Central memory CD8-positive, alpha-beta T cell (primary cell): ENCODE measurements around the gene CNIH2.
"Not testable (repeated sequence)": the region's sequence is repeated elsewhere in the genome, so short reads cannot be mapped to it uniquely, and the experiment has no call there.

ENCODE experiments used
- ATAC-seq: fragments of 150-1000 bp; cut with Tn5 transposase; replicated peaks from 2 replicates; pipeline ENCODE4 v1.10.0; 2022; ENCODE audit warnings: mild to moderate bottlenecking, moderate FRiP score, moderate number of reproducible peaks; ENCODE audit not compliant: poor library complexity, severe bottlenecking; ENCODE audit errors: extremely low read depth
- DNase-seq, 2 donors: peaks; one replicate each; pipeline ENCODE4 v3.0.0; 2021; ENCODE audit warnings: low spot score in 2 of 2
- H3K27ac Mint-ChIP-seq: one replicate; pipeline ENCODE4 v1.8.0; 2022; ENCODE audit warnings: low read depth, mild to moderate bottlenecking, moderate library complexity, mixed read lengths
- H3K27me3 Mint-ChIP-seq: one replicate; pipeline ENCODE4 v1.8.0; 2022; ENCODE audit warnings: mixed read lengths
- H3K36me3 Mint-ChIP-seq: one replicate; pipeline ENCODE4 v1.8.0; 2022; ENCODE audit warnings: mild to moderate bottlenecking, moderate library complexity, mixed read lengths; ENCODE audit not compliant: insufficient read depth
- H3K4me1 Mint-ChIP-seq: one replicate; pipeline ENCODE4 v1.8.0; 2022; ENCODE audit warnings: mixed read lengths
- H3K4me3 Mint-ChIP-seq: one replicate; pipeline ENCODE4 v1.8.0; 2022; ENCODE audit warnings: mild to moderate bottlenecking, moderate library complexity, mixed read lengths
- H3K9me3 Mint-ChIP-seq: one replicate; pipeline ENCODE4 v1.8.0; 2022; ENCODE audit warnings: mixed read lengths

The CNIH2 gene

GRCh38 chr11:66310803-66311440, 32.9 kb downstream of the CNIH2 start:
- ATAC-seq, result not testable (repeated sequence)

GRCh38 chr11:66311470-66311964, 33.5 kb downstream of the CNIH2 start:
- Mint-ChIP-seq H3K9me3 (no peaks in the 10 kb centered on the region), H3K4me1 (peaks cover 28% of the 10 kb centered on the region), H3K36me3 (peaks cover 17% of the 10 kb centered on the region), H3K27me3 (no peaks in the 10 kb centered on the region), H3K27ac (peak overlapping the region; percentile 85), H3K4me3 (peak overlapping the region; percentile 79)
- DNase-seq (no peak), ATAC-seq (peak; percentile 31)

More at GRCh38 chr11:66310803-66311440, 32.9 kb downstream of the CNIH2 start:
- Mint-ChIP-seq H3K4me1 (peaks cover 26% of the 10 kb centered on the region), H3K36me3 (peaks cover 14% of the 10 kb centered on the region)
- H3K27ac Mint-ChIP-seq, H3K4me3 Mint-ChIP-seq, DNase-seq, H3K27me3 Mint-ChIP-seq, H3K9me3 Mint-ChIP-seq: not testable (repeated sequence)

- no peaks in the 10 kb centered on the region for H3K9me3 Mint-ChIP-seq
- H3K27ac Mint-ChIP-seq, result peak overlapping the region; percentile 85
- H3K4me3 Mint-ChIP-seq, result peak overlapping the region; percentile 79
- H3K27me3 Mint-ChIP-seq, result no peaks in the 10 kb centered on the region
- ATAC-seq (peak; percentile 73), DNase-seq (peak; percentile 99)
- H3K4me1 Mint-ChIP-seq, result peaks cover 28% of the 10 kb centered on the region
- peaks cover 17% of the 10 kb centered on the region for H3K36me3 Mint-ChIP-seq
Observed at GRCh38 chr11:66311965-66312548, 34.1 kb downstream of the CNIH2 start.

- Mint-ChIP-seq H3K4me1 (peaks cover 34% of the 10 kb centered on the region), H3K4me3 (peak overlapping the region; percentile 79), H3K27ac (peak overlapping the region; percentile 85), H3K27me3 (no peaks in the 10 kb centered on the region), H3K36me3 (peaks cover 17% of the 10 kb centered on the region), H3K9me3 (no peaks in the 10 kb centered on the region)
- ATAC-seq, result peak; percentile 74
- DNase-seq, result peak; percentile 96 to 98
Observed at GRCh38 chr11:66312549-66313320, 34.8 kb downstream of the CNIH2 start.

- Mint-ChIP-seq H3K9me3 (no peaks in the 10 kb centered on the region), H3K27ac (peak overlapping the region; percentile 83), H3K36me3 (peaks cover 17% of the 10 kb centered on the region), H3K27me3 (no peaks in the 10 kb centered on the region), H3K4me1 (peaks cover 41% of the 10 kb centered on the region), H3K4me3 (peak overlapping the region; percentile 79)
- DNase-seq, result no peak
- ATAC-seq, result no peak
Observed at GRCh38 chr11:66313321-66314185, 35.6 kb downstream of the CNIH2 start.

GRCh38 chr11:66314186-66314501, 36.2 kb downstream of the CNIH2 start:
- Mint-ChIP-seq H3K27ac (peak overlapping the region; percentile 83), H3K9me3 (no peaks in the 10 kb centered on the region), H3K4me3 (peak overlapping the region; percentile 79), H3K4me1 (peaks cover 47% of the 10 kb centered on the region), H3K36me3 (peaks cover 17% of the 10 kb centered on the region), H3K27me3 (no peaks in the 10 kb centered on the region)
- ATAC-seq (no peak), DNase-seq (no peak)

- no peaks in the 10 kb centered on the region for H3K27me3 Mint-ChIP-seq
- no peaks in the 10 kb centered on the region for H3K9me3 Mint-ChIP-seq
- H3K4me3 Mint-ChIP-seq, result peak overlapping the region; percentile 79
- DNase-seq (no peak), ATAC-seq (no peak)
- H3K27ac Mint-ChIP-seq, result peak overlapping the region; percentile 84
- H3K36me3 Mint-ChIP-seq, result peaks cover 17% of the 10 kb centered on the region
- peaks cover 47% of the 10 kb centered on the region for H3K4me1 Mint-ChIP-seq
Observed at GRCh38 chr11:66314561-66315497, 36.9 kb downstream of the CNIH2 start.

GRCh38 chr11:66315498-66315885, 37.5 kb downstream of the CNIH2 start:
- ATAC-seq, result no peak
- H3K4me3 Mint-ChIP-seq, result peak overlapping the region; percentile 79
- H3K36me3 Mint-ChIP-seq, result peaks cover 17% of the 10 kb centered on the region
- peak overlapping the region; percentile 84 for H3K27ac Mint-ChIP-seq
- no peaks in the 10 kb centered on the region for H3K9me3 Mint-ChIP-seq
- DNase-seq, result no peak
- H3K27me3 Mint-ChIP-seq, result no peaks in the 10 kb centered on the region
- peaks cover 47% of the 10 kb centered on the region for H3K4me1 Mint-ChIP-seq

- Mint-ChIP-seq H3K27ac (peak overlapping the region; percentile 84), H3K4me3 (peak overlapping the region; percentile 79), H3K9me3 (no peaks in the 10 kb centered on the region), H3K4me1 (peaks cover 47% of the 10 kb centered on the region), H3K36me3 (peaks cover 17% of the 10 kb centered on the region), H3K27me3 (no peaks in the 10 kb centered on the region)
- ATAC-seq, result no peak
- DNase-seq, result no peak
Observed at GRCh38 chr11:66315921-66316811, 38.2 kb downstream of the CNIH2 start.

- DNase-seq, result no peak
Observed at GRCh38 chr11:66316849-66317251, 38.9 kb downstream of the CNIH2 start, which contains the start of gene CD248. Gene CD248, minus strand, starts transcription at chr11:66317044. Its CDS starts 17 bp downstream, at chr11:66317027.

More at GRCh38 chr11:66316849-66317251, 38.9 kb downstream of the CNIH2 start, which contains the start of gene CD248:
- Mint-ChIP-seq H3K4me3 (peak within 1 kb of the TSS; percentile 79), H3K4me1 (peaks cover 44% of the 10 kb centered on the region), H3K36me3 (peaks cover 17% of the 10 kb centered on the region), H3K9me3 (no peaks in the 10 kb centered on the region), H3K27ac (peak within 1 kb of the TSS; percentile 85), H3K27me3 (no peaks in the 10 kb centered on the region)
- no peak for ATAC-seq
